GM23338 (cell line): ENCODE results near the gene DMRT3. TPM values are rescaled to one million over a fixed set of nuclear protein-coding genes. Genes with fewer than 3 reads are reported as not detected.

ENCODE experiments used
- ATAC-seq: fragments of 200-7000 bp; cut with Tn5 transposase; 3 replicates; pipeline ENCODE4 v1.9.1; 2020
- DNase-seq: peaks from one replicate; pipeline ENCODE4 v3.0.0-alpha.2; 2015; ENCODE audit warnings: low spot score
- H2AFZ ChIP-seq: fragments of 200-600 bp; sonication (generic); 2 replicates; pipeline ENCODE4 v1.8.0; 2016; ENCODE audit warnings: antibody characterized with exemption, mild to moderate bottlenecking, moderate library complexity
- H3F3A ChIP-seq: fragments of 200-600 bp; sonication (generic); replicated peaks from 2 replicates; pipeline ENCODE4 v1.8.0; 2017; ENCODE audit warnings: antibody characterized with exemption, mixed run types, low read depth
- H3K27ac ChIP-seq: fragments of 200-600 bp; sonication (generic); 2 replicates; pipeline ENCODE4 v1.6.1; 2016; ENCODE audit warnings: low read depth
- H3K27me3 ChIP-seq: fragments of 200-600 bp; sonication (generic); 2 replicates; pipeline ENCODE4 v1.8.0; 2016; ENCODE audit warnings: mild to moderate bottlenecking, mixed run types, moderate library complexity; ENCODE audit not compliant: insufficient read depth
- H3K36me3 ChIP-seq: fragments of 200-600 bp; sonication (generic); 2 replicates; pipeline ENCODE4 v1.8.0; 2016; ENCODE audit warnings: mild to moderate bottlenecking; ENCODE audit not compliant: insufficient read depth
- H3K4me1 ChIP-seq: fragments of 200-600 bp; sonication (generic); 2 replicates; pipeline ENCODE4 v1.8.0; 2016; ENCODE audit warnings: mild to moderate bottlenecking, moderate library complexity; ENCODE audit not compliant: insufficient read depth
- H3K4me2 ChIP-seq: fragments of 200-600 bp; sonication (generic); 2 replicates; pipeline ENCODE4 v1.7.1; 2017; ENCODE audit warnings: mixed run types
- H3K4me3 ChIP-seq: fragments of 200-600 bp; sonication (generic); 2 replicates; pipeline ENCODE4 v1.6.1; 2016; ENCODE audit warnings: mixed run types
- H3K79me2 ChIP-seq: fragments of 200-600 bp; sonication (generic); replicated peaks from 2 replicates; pipeline ENCODE4 v1.8.0; 2017; ENCODE audit warnings: mild to moderate bottlenecking; ENCODE audit not compliant: insufficient read depth
- H3K9me2 ChIP-seq: fragments of 200-600 bp; sonication (generic); 2 replicates; pipeline ENCODE4 v1.8.0; 2017; ENCODE audit not compliant: insufficient read depth
- H4K20me1 ChIP-seq: fragments of 200-600 bp; sonication (generic); replicated peaks from 2 replicates; pipeline ENCODE4 v1.8.0; 2017; ENCODE audit warnings: mild to moderate bottlenecking; ENCODE audit not compliant: insufficient read depth
- H3K27ac Mint-ChIP-seq: 2 replicates; pipeline ENCODE4 v1.8.0; 2020; ENCODE audit warnings: inconsistent platforms, mild to moderate bottlenecking, moderate library complexity, mixed read lengths
- H3K27me3 Mint-ChIP-seq: 3 replicates; pipeline ENCODE4 v1.8.0; 2022; ENCODE audit warnings: low read depth, mild to moderate bottlenecking, moderate library complexity, mixed read lengths, inconsistent platforms; ENCODE audit not compliant: insufficient read depth, poor library complexity
- H3K36me3 Mint-ChIP-seq: 3 replicates; pipeline ENCODE4 v1.8.0; 2021; ENCODE audit warnings: low read depth, mild to moderate bottlenecking, inconsistent platforms, moderate library complexity, mixed read lengths
- H3K4me1 Mint-ChIP-seq: 3 replicates; pipeline ENCODE4 v1.8.0; 2020; ENCODE audit warnings: mild to moderate bottlenecking, inconsistent platforms, mixed read lengths
- H3K4me3 Mint-ChIP-seq: 3 replicates; pipeline ENCODE4 v1.8.0; 2021; ENCODE audit warnings: moderate library complexity, mild to moderate bottlenecking, inconsistent platforms, mixed read lengths
- H3K9me3 Mint-ChIP-seq: 3 replicates; pipeline ENCODE4 v1.8.0; 2020; ENCODE audit warnings: moderate library complexity, mild to moderate bottlenecking, inconsistent platforms, mixed read lengths
- CREB1 ChIP-seq: fragments of 250-450 bp; sonication (Bioruptor Pico); IDR thresholded peaks from 2 replicates; pipeline ENCODE4 v1.5.0; 2020; ENCODE audit warnings: low read depth, mild to moderate bottlenecking, moderate library complexity
- EZH2 ChIP-seq: fragments of 200-600 bp; sonication (generic); IDR thresholded peaks from one replicate; pipeline ENCODE4 v1.8.0; 2017; ENCODE audit warnings: antibody characterized with exemption, mild to moderate bottlenecking, low read depth; ENCODE audit not compliant: unreplicated experiment
- EZH2phosphoT487 ChIP-seq: fragments of 200-600 bp; sonication (generic); IDR thresholded peaks from one replicate; pipeline ENCODE4 v1.8.1; 2018; ENCODE audit warnings: antibody characterized with exemption; ENCODE audit not compliant: unreplicated experiment
- JUNB ChIP-seq: IDR thresholded peaks from one replicate; pipeline ENCODE4 v1.6.1; 2016; ENCODE audit warnings: antibody characterized with exemption; ENCODE audit not compliant: unreplicated experiment
- NANOG ChIP-seq: IDR thresholded peaks from 2 replicates; pipeline ENCODE4 v1.6.1; 2016; ENCODE audit warnings: antibody characterized with exemption, borderline replicate concordance
- POLR2AphosphoS5 ChIP-seq: IDR thresholded peaks from 2 replicates; pipeline ENCODE4 v1.6.1; 2016; ENCODE audit warnings: antibody characterized with exemption, low read depth
- STAT1 ChIP-seq: IDR thresholded peaks from one replicate; pipeline ENCODE4 v1.6.1; 2016; ENCODE audit warnings: antibody characterized with exemption; ENCODE audit not compliant: unreplicated experiment
- ZNF114 ChIP-seq: fragments of 250-450 bp; sonication (Bioruptor Pico); IDR thresholded peaks from 2 replicates; pipeline ENCODE4 v1.5.0; 2020; ENCODE audit warnings: mild to moderate bottlenecking, moderate library complexity
- ZNF331 ChIP-seq: fragments of 250-450 bp; sonication (Bioruptor Pico); IDR thresholded peaks from 2 replicates; pipeline ENCODE4 v1.5.0; 2020; ENCODE audit warnings: low read depth, mild to moderate bottlenecking, moderate library complexity
- polyA plus RNA-seq: library from polyadenylated mRNA; unstranded; fragments of >200 nt; fragmentation: Nextera tagmentation; extraction: Ambion mirVana; gene quantifications from 2 replicates; pipeline ENCODE4 v1.2.1, GENCODE V29; 2016
- total RNA-seq: library from RNA; depleted of rRNA; stranded (reverse); fragments of >200 nt; shearing (Covaris generic); gene quantifications from 2 replicates; pipeline ENCODE4 v1.2.3, GENCODE V29; 2014
- TF ChIP-seq, protein P1 (sequence below), 2 experiments: fragments of 200-600 bp in 1 of 2; sonication (generic) in 1 of 2; conservative IDR thresholded peaks; 2 replicates each; pipeline versions ENCODE4 v1.5.1 to v1.6.1; 2016 to 2017; ENCODE audit warnings: antibody characterized with exemption in 2 of 2, low read depth in 2 of 2, mild to moderate bottlenecking in 2 of 2, moderate library complexity in 1 of 2
- TF ChIP-seq, protein P2 (sequence below): IDR thresholded peaks from 2 replicates; pipeline ENCODE4 v1.6.1; 2016; ENCODE audit warnings: antibody characterized with exemption
- TF ChIP-seq, protein P3 (sequence below): fragments of 250-450 bp; sonication (Bioruptor Pico); IDR thresholded peaks from 2 replicates; pipeline ENCODE4 v1.5.0; 2020; ENCODE audit warnings: mild to moderate bottlenecking, moderate library complexity
- TF ChIP-seq, protein P4 (sequence below): IDR thresholded peaks from one replicate; pipeline ENCODE4 v1.6.1; 2018; ENCODE audit warnings: antibody characterized with exemption; ENCODE audit not compliant: unreplicated experiment

DMRT3 gene
- total and polyA plus RNA-seq, 2 experiments from 2014 or later = not detected

DNA sequence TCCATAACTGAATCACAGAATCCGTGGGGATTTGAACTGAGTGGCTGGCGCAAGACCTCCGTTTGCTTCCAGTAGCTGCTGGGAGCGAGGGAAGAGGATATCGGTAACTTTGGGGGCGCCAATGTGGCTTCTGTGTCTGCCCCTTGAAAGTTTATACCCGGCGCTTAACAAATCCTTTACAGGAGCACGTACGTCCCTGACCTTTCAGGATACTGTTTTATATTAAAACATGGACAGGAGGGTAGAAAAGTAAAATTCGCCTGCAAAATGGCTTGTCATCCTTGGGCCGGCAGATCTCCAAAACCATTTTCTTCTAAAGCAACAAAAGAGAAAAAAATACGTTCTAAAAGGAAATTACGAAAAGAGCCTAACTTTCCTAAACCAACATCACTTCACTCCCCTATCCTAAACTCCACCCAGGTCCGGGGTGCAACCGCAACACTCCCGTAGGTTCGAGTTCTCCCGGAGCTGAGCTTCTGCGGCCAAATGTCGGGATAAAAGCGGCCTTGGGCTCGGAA lies 656 bp upstream of the DMRT3 start:
- Histone ChIP-seq H3K4me1 (peaks cover 42% of the 10 kb centered on the region), H3K36me3 (no peaks in the 10 kb centered on the region), H3K4me2 (peak overlapping the region; percentile 91), H4K20me1 (peaks cover 44% of the 10 kb centered on the region), H3K79me2 (no peaks in the 10 kb centered on the region), H3K27ac (no peak overlapping the region), H3K27me3 (peaks cover 100% of the 10 kb centered on the region), H3K4me3 (peak overlapping the region; percentile 70), H3K9me2 (no peaks in the 10 kb centered on the region), H3F3A (peaks cover 22% of the 10 kb centered on the region), H2AFZ (peak overlapping the region; percentile 40)
- H3K36me3 Mint-ChIP-seq = no peaks in the 10 kb centered on the region
- ATAC-seq (no peak), DNase-seq (no peak)
- no peak overlapping the region for H3K27ac Mint-ChIP-seq
- H3K4me3 Mint-ChIP-seq = peak overlapping the region; percentile 67
- H3K9me3 Mint-ChIP-seq = no peaks in the 10 kb centered on the region; the same call in 2 of the 3 replicates
- peaks cover 45% of the 10 kb centered on the region for H3K4me1 Mint-ChIP-seq
- peaks cover 92% of the 10 kb centered on the region for H3K27me3 Mint-ChIP-seq
- no peak for TF ChIP-seq ZNF114 (CRISPR knock-in tag)
- TF ChIP-seq ZNF331 (CRISPR knock-in tag) = no peak
- no peak for TF ChIP-seq POLR2AphosphoS5
- TF ChIP-seq, protein P1, sequence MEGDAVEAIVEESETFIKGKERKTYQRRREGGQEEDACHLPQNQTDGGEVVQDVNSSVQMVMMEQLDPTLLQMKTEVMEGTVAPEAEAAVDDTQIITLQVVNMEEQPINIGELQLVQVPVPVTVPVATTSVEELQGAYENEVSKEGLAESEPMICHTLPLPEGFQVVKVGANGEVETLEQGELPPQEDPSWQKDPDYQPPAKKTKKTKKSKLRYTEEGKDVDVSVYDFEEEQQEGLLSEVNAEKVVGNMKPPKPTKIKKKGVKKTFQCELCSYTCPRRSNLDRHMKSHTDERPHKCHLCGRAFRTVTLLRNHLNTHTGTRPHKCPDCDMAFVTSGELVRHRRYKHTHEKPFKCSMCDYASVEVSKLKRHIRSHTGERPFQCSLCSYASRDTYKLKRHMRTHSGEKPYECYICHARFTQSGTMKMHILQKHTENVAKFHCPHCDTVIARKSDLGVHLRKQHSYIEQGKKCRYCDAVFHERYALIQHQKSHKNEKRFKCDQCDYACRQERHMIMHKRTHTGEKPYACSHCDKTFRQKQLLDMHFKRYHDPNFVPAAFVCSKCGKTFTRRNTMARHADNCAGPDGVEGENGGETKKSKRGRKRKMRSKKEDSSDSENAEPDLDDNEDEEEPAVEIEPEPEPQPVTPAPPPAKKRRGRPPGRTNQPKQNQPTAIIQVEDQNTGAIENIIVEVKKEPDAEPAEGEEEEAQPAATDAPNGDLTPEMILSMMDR (conservative IDR thresholded peaks at IDR 0.05; ENCODE audit: low read depth in 2 of 2) = no peak
- no peak for TF ChIP-seq STAT1
- TF ChIP-seq EZH2phosphoT487 = peak; percentile 98
- TF ChIP-seq EZH2 = peak; percentile 99
- TF ChIP-seq NANOG = no peak
- TF ChIP-seq, protein P2, sequence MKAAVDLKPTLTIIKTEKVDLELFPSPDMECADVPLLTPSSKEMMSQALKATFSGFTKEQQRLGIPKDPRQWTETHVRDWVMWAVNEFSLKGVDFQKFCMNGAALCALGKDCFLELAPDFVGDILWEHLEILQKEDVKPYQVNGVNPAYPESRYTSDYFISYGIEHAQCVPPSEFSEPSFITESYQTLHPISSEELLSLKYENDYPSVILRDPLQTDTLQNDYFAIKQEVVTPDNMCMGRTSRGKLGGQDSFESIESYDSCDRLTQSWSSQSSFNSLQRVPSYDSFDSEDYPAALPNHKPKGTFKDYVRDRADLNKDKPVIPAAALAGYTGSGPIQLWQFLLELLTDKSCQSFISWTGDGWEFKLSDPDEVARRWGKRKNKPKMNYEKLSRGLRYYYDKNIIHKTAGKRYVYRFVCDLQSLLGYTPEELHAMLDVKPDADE = no peak
- TF ChIP-seq, protein P3, sequence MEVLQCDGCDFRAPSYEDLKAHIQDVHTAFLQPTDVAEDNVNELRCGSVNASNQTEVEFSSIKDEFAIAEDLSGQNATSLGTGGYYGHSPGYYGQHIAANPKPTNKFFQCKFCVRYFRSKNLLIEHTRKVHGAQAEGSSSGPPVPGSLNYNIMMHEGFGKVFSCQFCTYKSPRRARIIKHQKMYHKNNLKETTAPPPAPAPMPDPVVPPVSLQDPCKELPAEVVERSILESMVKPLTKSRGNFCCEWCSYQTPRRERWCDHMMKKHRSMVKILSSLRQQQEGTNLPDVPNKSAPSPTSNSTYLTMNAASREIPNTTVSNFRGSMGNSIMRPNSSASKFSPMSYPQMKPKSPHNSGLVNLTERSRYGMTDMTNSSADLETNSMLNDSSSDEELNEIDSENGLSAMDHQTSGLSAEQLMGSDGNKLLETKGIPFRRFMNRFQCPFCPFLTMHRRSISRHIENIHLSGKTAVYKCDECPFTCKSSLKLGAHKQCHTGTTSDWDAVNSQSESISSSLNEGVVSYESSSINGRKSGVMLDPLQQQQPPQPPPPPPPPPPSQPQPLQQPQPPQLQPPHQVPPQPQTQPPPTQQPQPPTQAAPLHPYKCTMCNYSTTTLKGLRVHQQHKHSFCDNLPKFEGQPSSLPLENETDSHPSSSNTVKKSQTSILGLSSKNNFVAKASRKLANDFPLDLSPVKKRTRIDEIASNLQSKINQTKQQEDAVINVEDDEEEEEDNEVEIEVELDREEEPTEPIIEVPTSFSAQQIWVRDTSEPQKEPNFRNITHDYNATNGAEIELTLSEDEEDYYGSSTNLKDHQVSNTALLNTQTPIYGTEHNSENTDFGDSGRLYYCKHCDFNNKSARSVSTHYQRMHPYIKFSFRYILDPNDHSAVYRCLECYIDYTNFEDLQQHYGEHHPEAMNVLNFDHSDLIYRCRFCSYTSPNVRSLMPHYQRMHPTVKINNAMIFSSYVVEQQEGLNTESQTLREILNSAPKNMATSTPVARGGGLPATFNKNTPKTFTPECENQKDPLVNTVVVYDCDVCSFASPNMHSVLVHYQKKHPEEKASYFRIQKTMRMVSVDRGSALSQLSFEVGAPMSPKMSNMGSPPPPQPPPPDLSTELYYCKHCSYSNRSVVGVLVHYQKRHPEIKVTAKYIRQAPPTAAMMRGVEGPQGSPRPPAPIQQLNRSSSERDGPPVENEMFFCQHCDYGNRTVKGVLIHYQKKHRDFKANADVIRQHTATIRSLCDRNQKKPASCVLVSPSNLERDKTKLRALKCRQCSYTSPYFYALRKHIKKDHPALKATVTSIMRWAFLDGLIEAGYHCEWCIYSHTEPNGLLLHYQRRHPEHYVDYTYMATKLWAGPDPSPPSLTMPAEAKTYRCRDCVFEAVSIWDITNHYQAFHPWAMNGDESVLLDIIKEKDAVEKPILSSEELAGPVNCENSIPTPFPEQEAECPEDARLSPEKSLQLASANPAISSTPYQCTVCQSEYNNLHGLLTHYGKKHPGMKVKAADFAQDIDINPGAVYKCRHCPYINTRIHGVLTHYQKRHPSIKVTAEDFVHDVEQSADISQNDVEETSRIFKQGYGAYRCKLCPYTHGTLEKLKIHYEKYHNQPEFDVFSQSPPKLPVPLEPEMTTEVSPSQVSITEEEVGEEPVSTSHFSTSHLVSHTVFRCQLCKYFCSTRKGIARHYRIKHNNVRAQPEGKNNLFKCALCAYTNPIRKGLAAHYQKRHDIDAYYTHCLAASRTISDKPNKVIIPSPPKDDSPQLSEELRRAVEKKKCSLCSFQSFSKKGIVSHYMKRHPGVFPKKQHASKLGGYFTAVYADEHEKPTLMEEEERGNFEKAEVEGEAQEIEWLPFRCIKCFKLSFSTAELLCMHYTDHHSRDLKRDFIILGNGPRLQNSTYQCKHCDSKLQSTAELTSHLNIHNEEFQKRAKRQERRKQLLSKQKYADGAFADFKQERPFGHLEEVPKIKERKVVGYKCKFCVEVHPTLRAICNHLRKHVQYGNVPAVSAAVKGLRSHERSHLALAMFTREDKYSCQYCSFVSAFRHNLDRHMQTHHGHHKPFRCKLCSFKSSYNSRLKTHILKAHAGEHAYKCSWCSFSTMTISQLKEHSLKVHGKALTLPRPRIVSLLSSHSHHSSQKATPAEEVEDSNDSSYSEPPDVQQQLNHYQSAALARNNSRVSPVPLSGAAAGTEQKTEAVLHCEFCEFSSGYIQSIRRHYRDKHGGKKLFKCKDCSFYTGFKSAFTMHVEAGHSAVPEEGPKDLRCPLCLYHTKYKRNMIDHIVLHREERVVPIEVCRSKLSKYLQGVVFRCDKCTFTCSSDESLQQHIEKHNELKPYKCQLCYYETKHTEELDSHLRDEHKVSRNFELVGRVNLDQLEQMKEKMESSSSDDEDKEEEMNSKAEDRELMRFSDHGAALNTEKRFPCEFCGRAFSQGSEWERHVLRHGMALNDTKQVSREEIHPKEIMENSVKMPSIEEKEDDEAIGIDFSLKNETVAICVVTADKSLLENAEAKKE = no peak
- no peak for TF ChIP-seq CREB1 (CRISPR knock-in tag)
- TF ChIP-seq, protein P4, sequence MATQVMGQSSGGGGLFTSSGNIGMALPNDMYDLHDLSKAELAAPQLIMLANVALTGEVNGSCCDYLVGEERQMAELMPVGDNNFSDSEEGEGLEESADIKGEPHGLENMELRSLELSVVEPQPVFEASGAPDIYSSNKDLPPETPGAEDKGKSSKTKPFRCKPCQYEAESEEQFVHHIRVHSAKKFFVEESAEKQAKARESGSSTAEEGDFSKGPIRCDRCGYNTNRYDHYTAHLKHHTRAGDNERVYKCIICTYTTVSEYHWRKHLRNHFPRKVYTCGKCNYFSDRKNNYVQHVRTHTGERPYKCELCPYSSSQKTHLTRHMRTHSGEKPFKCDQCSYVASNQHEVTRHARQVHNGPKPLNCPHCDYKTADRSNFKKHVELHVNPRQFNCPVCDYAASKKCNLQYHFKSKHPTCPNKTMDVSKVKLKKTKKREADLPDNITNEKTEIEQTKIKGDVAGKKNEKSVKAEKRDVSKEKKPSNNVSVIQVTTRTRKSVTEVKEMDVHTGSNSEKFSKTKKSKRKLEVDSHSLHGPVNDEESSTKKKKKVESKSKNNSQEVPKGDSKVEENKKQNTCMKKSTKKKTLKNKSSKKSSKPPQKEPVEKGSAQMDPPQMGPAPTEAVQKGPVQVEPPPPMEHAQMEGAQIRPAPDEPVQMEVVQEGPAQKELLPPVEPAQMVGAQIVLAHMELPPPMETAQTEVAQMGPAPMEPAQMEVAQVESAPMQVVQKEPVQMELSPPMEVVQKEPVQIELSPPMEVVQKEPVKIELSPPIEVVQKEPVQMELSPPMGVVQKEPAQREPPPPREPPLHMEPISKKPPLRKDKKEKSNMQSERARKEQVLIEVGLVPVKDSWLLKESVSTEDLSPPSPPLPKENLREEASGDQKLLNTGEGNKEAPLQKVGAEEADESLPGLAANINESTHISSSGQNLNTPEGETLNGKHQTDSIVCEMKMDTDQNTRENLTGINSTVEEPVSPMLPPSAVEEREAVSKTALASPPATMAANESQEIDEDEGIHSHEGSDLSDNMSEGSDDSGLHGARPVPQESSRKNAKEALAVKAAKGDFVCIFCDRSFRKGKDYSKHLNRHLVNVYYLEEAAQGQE = no peak
- TF ChIP-seq JUNB = no peak
